K562 (cell line): ENCODE data around the gene ZFYVE28. TPM values are rescaled to one million over a fixed set of nuclear protein-coding genes. Genes with fewer than 3 reads are reported as not detected.

Source experiments
- ATAC-seq: fragments of 200-7000 bp; cut with Tn5 transposase; 3 replicates; pipeline ENCODE4 v1.9.1; 2020; ENCODE audit warnings: moderate library complexity
- BruUV-seq: library from RNA; stranded (reverse); fragments of 400-500 nt; replicated peaks from 2 replicates; lab custom pipeline; 2021; lab: Mats Ljungman, UMichigan
- CTCF ChIA-PET: fragments of 300-600 bp; formaldehyde crosslinking; extraction: SDS; loops from one replicate; lab custom pipeline; 2021; ENCODE audit warnings: low intra/inter-chr PET ratio; lab: Yijun Ruan, JAX
- POLR2A ChIA-PET: fragments of 300-600, 350-650 bp; sonication (Branson Sonifier 250); formaldehyde crosslinking; extraction: SDS; loops from one replicate; lab custom pipeline; 2021; ENCODE audit warnings: antibody characterized with exemption, inconsistent platforms; lab: Yijun Ruan, JAX
- DNase-seq, 4 experiments: peaks; one replicate each; pipeline versions ENCODE4 v3.0.0 to v3.0.0-alpha.2; 2011 to 2018; ENCODE audit warnings: low spot score in 3 of 4, mixed read lengths in 3 of 4; ENCODE audit errors: extremely low read depth in 1 of 4
- FAIRE-seq: peaks from 2 replicates; lab custom pipeline; 2011; peaks lifted over from hg19 to GRCh38; lab: Jason Lieb, UNC
- H2AFZ ChIP-seq: 2 replicates; pipeline ENCODE4 v1.6.0; 2011; ENCODE audit warnings: low read depth, low read length, control low read depth, inconsistent platforms
- H3K27ac ChIP-seq: fragments of 200-600 bp; 3 replicates; pipeline ENCODE4 v1.8.0; 2011; ENCODE audit warnings: low read depth, mild to moderate bottlenecking, control low read depth, inconsistent platforms, low read length, moderate library complexity, mixed read lengths; ENCODE audit errors: extremely low read depth
- H3K27me3 ChIP-seq, 2 experiments: fragments of 300-600 bp in 1 of 2; 2 replicates in 1 of 2; 3 replicates in 1 of 2; pipeline versions ENCODE4 v1.6.0 to v1.8.0; 2011; ENCODE audit warnings: inconsistent platforms in 2 of 2, low read length in 2 of 2, mild to moderate bottlenecking in 1 of 2, mixed read lengths in 1 of 2, moderate library complexity in 1 of 2; ENCODE audit not compliant: control insufficient read depth in 2 of 2, insufficient read depth in 2 of 2
- H3K36me3 ChIP-seq: fragments of 300-600 bp; 3 replicates; pipeline ENCODE4 v1.8.0; 2011; ENCODE audit warnings: mild to moderate bottlenecking, low read length, inconsistent platforms; ENCODE audit not compliant: control insufficient read depth, insufficient read depth
- H3K4me1 ChIP-seq, 2 experiments: fragments of 200-600 bp in 1 of 2; replicated peaks in 1 of 2; 2 replicates in 1 of 2; 3 replicates in 1 of 2; pipeline versions ENCODE4 v1.5.1 to v1.8.0; 2011; ENCODE audit warnings: inconsistent platforms in 2 of 2, low read length in 2 of 2, mild to moderate bottlenecking in 1 of 2, mixed read lengths in 1 of 2, moderate library complexity in 1 of 2; ENCODE audit not compliant: control insufficient read depth in 2 of 2, insufficient read depth in 2 of 2
- H3K4me2 ChIP-seq: 2 replicates; pipeline ENCODE4 v1.6.1; 2011; ENCODE audit warnings: low read length, control low read depth, inconsistent platforms, mixed read lengths; ENCODE audit not compliant: insufficient read depth
- H3K4me3 ChIP-seq: fragments of 200-600 bp; sonication (generic), shearing (Covaris generic); 2 replicates; pipeline ENCODE4 v1.5.1; 2016; ENCODE audit warnings: control low read depth, inconsistent platforms
- H3K79me2 ChIP-seq: fragments of 200-600 bp; 3 replicates; pipeline ENCODE4 v1.8.0; 2011; ENCODE audit warnings: low read length, inconsistent platforms; ENCODE audit not compliant: control insufficient read depth, insufficient read depth
- H3K9ac ChIP-seq, 2 experiments: 2 replicates each; pipeline versions ENCODE4 v1.6.0 to v1.6.1; 2011; ENCODE audit warnings: low read depth in 2 of 2, low read length in 2 of 2, control low read depth in 1 of 2, inconsistent platforms in 1 of 2, mild to moderate bottlenecking in 1 of 2, mixed read lengths in 1 of 2; ENCODE audit not compliant: insufficient read depth in 1 of 2
- H3K9me1 ChIP-seq: one replicate; pipeline ENCODE4 v1.6.0; 2011; ENCODE audit warnings: inconsistent platforms, mild to moderate bottlenecking, low read length, moderate library complexity; ENCODE audit not compliant: control insufficient read depth, insufficient read depth
- H3K9me3 ChIP-seq: replicated peaks from 2 replicates; pipeline ENCODE4 v1.5.1; 2011; ENCODE audit warnings: low read depth, low read length, inconsistent platforms; ENCODE audit not compliant: control insufficient read depth, insufficient read depth
- H4K20me1 ChIP-seq: replicated peaks from 2 replicates; pipeline ENCODE4 v1.6.1; 2011; ENCODE audit warnings: low read length, inconsistent platforms, mixed read lengths; ENCODE audit not compliant: control insufficient read depth, insufficient read depth
- CAMTA2 ChIP-seq: fragments of 250-450 bp; sonication (Bioruptor Pico); conservative IDR thresholded peaks from 2 replicates; pipeline ENCODE4 v1.5.1; 2022
- CBX1 ChIP-seq: sonication (generic); IDR thresholded peaks from 2 replicates; pipeline ENCODE4 v1.6.1; 2016; ENCODE audit warnings: antibody characterized with exemption, low read depth, mild to moderate bottlenecking
- CC2D1A ChIP-seq: fragments of 450-650 bp; IDR thresholded peaks from 2 replicates; pipeline ENCODE4 v1.6.1; 2017; ENCODE audit warnings: mild to moderate bottlenecking
- ESRRA ChIP-seq: fragments of 450-650 bp; IDR thresholded peaks from 2 replicates; pipeline ENCODE4 v1.6.1; 2014; ENCODE audit warnings: low read depth, mild to moderate bottlenecking, moderate library complexity, borderline replicate concordance
- GATAD2A ChIP-seq: fragments of 450-650 bp; IDR thresholded peaks from 2 replicates; pipeline ENCODE4 v1.6.1; 2017
- PCBP1 ChIP-seq: fragments of 200-400 bp; formaldehyde crosslinking; IDR thresholded peaks from 2 replicates; pipeline ENCODE4 v1.6.1; 2018; ENCODE audit warnings: mild to moderate bottlenecking, low read depth, low read length; ENCODE audit not compliant: poor library complexity, severe bottlenecking
- RBM14 ChIP-seq: fragments of 200-400 bp; formaldehyde crosslinking; IDR thresholded peaks from 2 replicates; pipeline ENCODE4 v1.6.1; 2018; ENCODE audit warnings: low read depth, mild to moderate bottlenecking, low read length, moderate library complexity, borderline replicate concordance; ENCODE audit not compliant: insufficient read depth
- RBM39 ChIP-seq: fragments of 200-400 bp; formaldehyde crosslinking; optimal IDR thresholded peaks from 2 replicates; pipeline ENCODE3; 2018; ENCODE audit warnings: low read depth, low read length
- SIN3A ChIP-seq, 2 experiments: fragments of 150-350 bp in 1 of 2; IDR thresholded peaks; 2 replicates each; pipeline ENCODE4 v1.6.1; 2011 to 2016; ENCODE audit warnings: borderline replicate concordance in 2 of 2, low read depth in 2 of 2, low read length in 2 of 2, mild to moderate bottlenecking in 2 of 2, moderate library complexity in 2 of 2; ENCODE audit not compliant: control insufficient read depth in 1 of 2
- ZC3H11A ChIP-seq: IDR thresholded peaks from 2 replicates; pipeline ENCODE4 v1.6.1; 2012; ENCODE audit warnings: low read depth, low read length, improper control_type of control experiment
- ZKSCAN3 ChIP-seq: fragments of 250-450 bp; sonication (Bioruptor Pico); IDR thresholded peaks from 2 replicates; pipeline ENCODE4 v1.4.0; 2020
- ZNF124 ChIP-seq: sonication (generic); formaldehyde crosslinking; IDR thresholded peaks from 2 replicates; pipeline ENCODE4 v1.8.1; 2022; ENCODE audit warnings: missing genetic modification reagents
- ZNF23 ChIP-seq: fragments of 250-450 bp; sonication (Bioruptor Pico); IDR thresholded peaks from 2 replicates; pipeline ENCODE4 v1.4.0; 2020; ENCODE audit warnings: mild to moderate bottlenecking
- ZNF561 ChIP-seq: fragments of 450-650 bp; formaldehyde crosslinking; conservative IDR thresholded peaks from 2 replicates; pipeline ENCODE4 v1.4.0; 2020; ENCODE audit warnings: mild to moderate bottlenecking, moderate library complexity
- WGBS: fragments of 100-300 bp; shearing (Covaris generic); methylation state at CpG from one replicate; pipeline ENCODE4 v1.1.6; 2016; ENCODE audit warnings: low coverage, mixed read lengths; ENCODE audit not compliant: insufficient coverage; ENCODE audit errors: missing lambda C conversion rate; 5-methylcytosine and 5-hydroxymethylcytosine counted together
- in situ Hi-C: fragments of 300-500 bp; cut with MboI; formaldehyde crosslinking; loops from 4 replicates; pipeline ENCODE4 v1.15.0; 2018; ENCODE audit warnings: inconsistent platforms, mixed read lengths
- intact Hi-C: fragments of 100-400 bp; cut with micrococcal nuclease; formaldehyde crosslinking; loops from 2 replicates; pipeline ENCODE4 v1.14.2; 2022
- polyA plus RNA-seq, 8 experiments: library from polyadenylated mRNA; depleted of rRNA in 4 of 8; stranded (reverse) in 5 of 8; unstranded in 3 of 8; fragments of >200 nt; fragmentation: Nextera tagmentation in 2 of 8; fragmentation: Illumina TruSeq in 1 of 8; extraction: Ambion mirVana in 2 of 8; extraction: Trizol in 1 of 8; gene quantifications; 2 replicates each; pipeline versions ENCODE4 v1.2.1 to v1.2.3, GENCODE V29; 2011 to 2014; ENCODE audit warnings: inconsistent platforms in 1 of 8, missing spikeins in 1 of 8
- total RNA-seq, 7 experiments: library from RNA; depleted of rRNA in 6 of 7; stranded (reverse); fragments of >200 nt in 6 of 7; fragmentation: Illumina TruSeq in 2 of 7; extraction: Trizol in 2 of 7; gene quantifications; 2 replicates each; pipeline versions ENCODE4 v1.2.1 to v1.2.3, GENCODE V29; 2011 to 2021; ENCODE audit warnings: low replicate concordance in 1 of 7
- TF ChIP-seq, protein P1 (sequence below): fragments of 450-650 bp; IDR thresholded peaks from 2 replicates; pipeline ENCODE4 v1.6.1; 2014; ENCODE audit warnings: low read depth, mild to moderate bottlenecking, moderate library complexity, borderline replicate concordance
- TF ChIP-seq, protein P2 (sequence below): fragments of 450-650 bp; formaldehyde crosslinking; IDR thresholded peaks from 2 replicates; pipeline ENCODE4 v1.4.0; 2020; ENCODE audit warnings: mild to moderate bottlenecking, moderate library complexity
- TF ChIP-seq, protein P3 (sequence below): sonication (generic); formaldehyde crosslinking; IDR thresholded peaks from 2 replicates; pipeline ENCODE4 v1.8.0; 2022; ENCODE audit warnings: missing genetic modification reagents, mild to moderate bottlenecking, borderline replicate concordance
- TF ChIP-seq, protein P4 (sequence below): fragments of 450-650 bp; formaldehyde crosslinking; IDR thresholded peaks from 2 replicates; pipeline ENCODE4 v1.4.0; 2022; ENCODE audit warnings: missing genetic modification characterization

The ZFYVE28 gene
- total and polyA plus RNA-seq, 9 of the 15 experiments (the other 6 are each of a cell fraction or from before 2014, with no cell fraction given), result 1.3 to 24.8 (median 8.9) TPM

DNA sequence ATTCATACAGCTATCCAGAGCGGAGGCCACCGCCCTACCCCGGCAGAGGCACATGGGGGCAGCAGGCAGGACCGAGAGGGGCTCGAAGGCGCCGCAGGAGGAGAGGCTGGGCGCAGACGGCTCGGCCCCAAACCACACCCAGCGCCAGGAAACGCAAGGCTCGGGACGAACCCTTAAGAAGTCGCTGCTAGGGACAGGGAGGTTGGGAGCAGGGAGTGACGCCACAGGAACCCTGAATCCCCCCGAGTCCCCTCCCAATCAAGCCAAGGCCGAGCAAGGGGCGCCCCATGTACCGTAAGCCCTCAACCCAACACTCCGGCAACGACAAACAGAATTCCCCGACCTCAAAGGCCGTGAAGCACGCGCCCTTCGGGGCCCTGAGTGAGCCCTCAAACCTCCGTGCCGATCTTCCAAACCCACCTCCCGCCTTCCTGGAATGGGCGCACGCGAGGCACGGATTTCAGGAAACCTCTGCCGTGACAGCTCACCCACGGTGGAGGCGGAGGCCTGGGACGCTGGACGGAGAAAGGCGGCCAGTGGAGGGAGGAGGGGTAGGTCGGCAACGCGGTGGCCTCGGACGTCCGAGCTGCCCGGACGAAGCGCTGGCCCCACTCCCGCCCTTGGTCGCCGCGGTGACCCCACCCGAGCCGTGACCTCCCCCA lies 1.8 kb downstream of the ZFYVE28 start:
- Histone ChIP-seq H3K4me2 (peak overlapping the region; percentile 83), H3K9me1 (no peaks in the 10 kb centered on the region), H3K27ac (peak overlapping the region; percentile 74), H3K27me3 (no peaks in the 10 kb centered on the region; a peak in 1 of 5 replicates), H4K20me1 (no peaks in the 10 kb centered on the region; the same call in 1 of the 2 replicates), H2AFZ (peak overlapping the region; percentile 80), H3K79me2 (peaks cover 67% of the 10 kb centered on the region), H3K9ac (peak overlapping the region; percentile 60 to 91), H3K4me3 (peak overlapping the region; percentile 57), H3K4me1 (peaks cover 55 to 72% of the 10 kb centered on the region in 2 experiments), H3K36me3 (no peaks in the 10 kb centered on the region), H3K9me3 (no peaks in the 10 kb centered on the region)
- ATAC-seq (peak; percentile 62), FAIRE-seq (no peak), DNase-seq (peak; percentile 51 to 83 (median 59))
- WGBS, result under 1% methylated on average over 31 of the region's 55 CpGs
- in situ Hi-C loops (no loop called here), intact Hi-C loops (loop anchor here (2.0 to 10.0 kb wide), 5 partner anchors 14 to 544 kb away; partner anchors contain the start of genes HAUS3, MXD4, NSD2 and POLN)
- CTCF ChIA-PET, result no interaction called here
- POLR2A ChIA-PET, result interaction anchor here (0.5 to 1.9 kb wide), 8 partner anchors 8 to 615 kb away, joined by 3 to 7 read pairs (median 4); no protein-coding TSS in a partner anchor
- BruUV-seq, result no TSS peak
- TF ChIP-seq, protein P1, sequence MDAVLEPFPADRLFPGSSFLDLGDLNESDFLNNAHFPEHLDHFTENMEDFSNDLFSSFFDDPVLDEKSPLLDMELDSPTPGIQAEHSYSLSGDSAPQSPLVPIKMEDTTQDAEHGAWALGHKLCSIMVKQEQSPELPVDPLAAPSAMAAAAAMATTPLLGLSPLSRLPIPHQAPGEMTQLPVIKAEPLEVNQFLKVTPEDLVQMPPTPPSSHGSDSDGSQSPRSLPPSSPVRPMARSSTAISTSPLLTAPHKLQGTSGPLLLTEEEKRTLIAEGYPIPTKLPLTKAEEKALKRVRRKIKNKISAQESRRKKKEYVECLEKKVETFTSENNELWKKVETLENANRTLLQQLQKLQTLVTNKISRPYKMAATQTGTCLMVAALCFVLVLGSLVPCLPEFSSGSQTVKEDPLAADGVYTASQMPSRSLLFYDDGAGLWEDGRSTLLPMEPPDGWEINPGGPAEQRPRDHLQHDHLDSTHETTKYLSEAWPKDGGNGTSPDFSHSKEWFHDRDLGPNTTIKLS, result no peak
- TF ChIP-seq RBM39 (no peak), GATAD2A (peak; percentile 13; the same call in 1 of the 2 replicates), CC2D1A (no peak), CAMTA2 (no peak), ZKSCAN3 (CRISPR knock-in tag) (no peak), ZNF561 (CRISPR knock-in tag) (no peak), ZNF23 (CRISPR knock-in tag) (no peak), PCBP1 (peak; percentile 83), ZNF124 (CRISPR knock-in tag) (no peak), CBX1 (no peak; the same call in 1 of the 2 replicates), SIN3A (IDR thresholded peaks at IDR 0.05; ENCODE audit: borderline replicate concordance in 2 of 2, control insufficient read depth in 1 of 2, low read depth in 2 of 2, low read length in 2 of 2) (no peak), RBM14 (no peak), ZC3H11A (no peak), ESRRA (no peak)
- TF ChIP-seq, protein P2, sequence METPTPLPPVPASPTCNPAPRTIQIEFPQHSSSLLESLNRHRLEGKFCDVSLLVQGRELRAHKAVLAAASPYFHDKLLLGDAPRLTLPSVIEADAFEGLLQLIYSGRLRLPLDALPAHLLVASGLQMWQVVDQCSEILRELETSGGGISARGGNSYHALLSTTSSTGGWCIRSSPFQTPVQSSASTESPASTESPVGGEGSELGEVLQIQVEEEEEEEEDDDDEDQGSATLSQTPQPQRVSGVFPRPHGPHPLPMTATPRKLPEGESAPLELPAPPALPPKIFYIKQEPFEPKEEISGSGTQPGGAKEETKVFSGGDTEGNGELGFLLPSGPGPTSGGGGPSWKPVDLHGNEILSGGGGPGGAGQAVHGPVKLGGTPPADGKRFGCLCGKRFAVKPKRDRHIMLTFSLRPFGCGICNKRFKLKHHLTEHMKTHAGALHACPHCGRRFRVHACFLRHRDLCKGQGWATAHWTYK (CRISPR knock-in tag), result no peak
- TF ChIP-seq, protein P3, sequence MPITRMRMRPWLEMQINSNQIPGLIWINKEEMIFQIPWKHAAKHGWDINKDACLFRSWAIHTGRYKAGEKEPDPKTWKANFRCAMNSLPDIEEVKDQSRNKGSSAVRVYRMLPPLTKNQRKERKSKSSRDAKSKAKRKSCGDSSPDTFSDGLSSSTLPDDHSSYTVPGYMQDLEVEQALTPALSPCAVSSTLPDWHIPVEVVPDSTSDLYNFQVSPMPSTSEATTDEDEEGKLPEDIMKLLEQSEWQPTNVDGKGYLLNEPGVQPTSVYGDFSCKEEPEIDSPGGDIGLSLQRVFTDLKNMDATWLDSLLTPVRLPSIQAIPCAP (CRISPR knock-in tag), result no peak
- TF ChIP-seq, protein P4, sequence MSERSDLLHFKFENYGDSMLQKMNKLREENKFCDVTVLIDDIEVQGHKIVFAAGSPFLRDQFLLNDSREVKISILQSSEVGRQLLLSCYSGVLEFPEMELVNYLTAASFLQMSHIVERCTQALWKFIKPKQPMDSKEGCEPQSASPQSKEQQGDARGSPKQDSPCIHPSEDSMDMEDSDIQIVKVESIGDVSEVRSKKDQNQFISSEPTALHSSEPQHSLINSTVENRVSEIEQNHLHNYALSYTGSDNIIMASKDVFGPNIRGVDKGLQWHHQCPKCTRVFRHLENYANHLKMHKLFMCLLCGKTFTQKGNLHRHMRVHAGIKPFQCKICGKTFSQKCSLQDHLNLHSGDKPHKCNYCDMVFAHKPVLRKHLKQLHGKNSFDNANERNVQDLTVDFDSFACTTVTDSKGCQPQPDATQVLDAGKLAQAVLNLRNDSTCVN, result no peak
